ENCODE measurements around the gene MYOM3. TPM values are rescaled to one million over a fixed set of nuclear protein-coding genes. Genes with fewer than 3 reads are reported as not detected.
A peak's percentile ranks its signal among the peaks of the same experiment; 100 is the strongest.

MYOM3 gene
- total and polyA plus RNA-seq, 2 of the 13 experiments (the other 11 are each of a cell fraction or from before 2014, with no cell fraction given) = 5.8 to 15.3 TPM

DNA sequence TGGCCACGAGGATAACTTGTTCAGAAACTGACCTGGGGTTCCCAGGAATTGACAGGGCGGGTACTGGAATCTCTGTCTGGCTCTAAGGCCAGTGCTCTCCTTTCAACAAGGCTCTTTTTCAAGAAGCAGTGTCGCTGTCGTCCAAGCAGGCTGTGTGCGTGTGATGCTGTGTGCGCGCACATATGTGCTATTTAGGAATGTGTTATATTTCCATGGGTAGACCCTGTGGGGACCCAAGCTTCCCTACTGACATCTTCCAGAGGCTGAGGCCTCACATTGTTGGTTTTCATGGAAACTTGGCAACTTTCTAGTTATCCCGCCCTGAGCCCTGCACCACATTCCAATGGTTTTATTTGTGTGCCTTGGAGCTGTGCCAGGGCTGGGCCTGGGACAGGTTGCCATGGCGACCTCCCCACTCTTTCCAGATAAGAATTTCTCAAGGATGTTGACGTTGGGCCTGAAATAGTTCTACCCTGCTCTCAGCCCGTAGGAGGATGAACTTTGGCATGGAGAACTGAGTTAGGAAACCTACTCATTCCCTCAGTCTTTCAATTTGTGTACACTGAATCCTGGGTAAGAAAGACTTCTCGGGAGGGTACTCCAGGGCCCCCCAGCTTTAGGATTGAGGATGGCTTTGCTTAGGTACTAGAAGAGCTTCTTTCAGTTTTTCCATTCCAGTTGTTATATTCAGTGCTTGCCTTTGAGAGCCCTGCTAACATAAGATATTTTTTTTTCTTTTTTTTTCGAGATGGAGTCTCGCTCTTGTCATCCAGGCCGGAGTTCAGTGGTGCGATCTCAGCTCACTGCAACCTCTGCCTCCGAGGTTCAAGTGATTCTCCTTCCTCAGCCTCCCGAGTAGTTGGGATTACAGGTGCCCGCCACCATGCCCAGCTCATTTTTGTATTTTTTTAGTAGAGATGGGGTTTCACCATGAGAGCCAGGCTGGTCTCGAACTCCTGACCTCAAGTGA, 93.0 kb downstream of the MYOM3 start (continued):
- TF ChIP-seq, protein P1, sequence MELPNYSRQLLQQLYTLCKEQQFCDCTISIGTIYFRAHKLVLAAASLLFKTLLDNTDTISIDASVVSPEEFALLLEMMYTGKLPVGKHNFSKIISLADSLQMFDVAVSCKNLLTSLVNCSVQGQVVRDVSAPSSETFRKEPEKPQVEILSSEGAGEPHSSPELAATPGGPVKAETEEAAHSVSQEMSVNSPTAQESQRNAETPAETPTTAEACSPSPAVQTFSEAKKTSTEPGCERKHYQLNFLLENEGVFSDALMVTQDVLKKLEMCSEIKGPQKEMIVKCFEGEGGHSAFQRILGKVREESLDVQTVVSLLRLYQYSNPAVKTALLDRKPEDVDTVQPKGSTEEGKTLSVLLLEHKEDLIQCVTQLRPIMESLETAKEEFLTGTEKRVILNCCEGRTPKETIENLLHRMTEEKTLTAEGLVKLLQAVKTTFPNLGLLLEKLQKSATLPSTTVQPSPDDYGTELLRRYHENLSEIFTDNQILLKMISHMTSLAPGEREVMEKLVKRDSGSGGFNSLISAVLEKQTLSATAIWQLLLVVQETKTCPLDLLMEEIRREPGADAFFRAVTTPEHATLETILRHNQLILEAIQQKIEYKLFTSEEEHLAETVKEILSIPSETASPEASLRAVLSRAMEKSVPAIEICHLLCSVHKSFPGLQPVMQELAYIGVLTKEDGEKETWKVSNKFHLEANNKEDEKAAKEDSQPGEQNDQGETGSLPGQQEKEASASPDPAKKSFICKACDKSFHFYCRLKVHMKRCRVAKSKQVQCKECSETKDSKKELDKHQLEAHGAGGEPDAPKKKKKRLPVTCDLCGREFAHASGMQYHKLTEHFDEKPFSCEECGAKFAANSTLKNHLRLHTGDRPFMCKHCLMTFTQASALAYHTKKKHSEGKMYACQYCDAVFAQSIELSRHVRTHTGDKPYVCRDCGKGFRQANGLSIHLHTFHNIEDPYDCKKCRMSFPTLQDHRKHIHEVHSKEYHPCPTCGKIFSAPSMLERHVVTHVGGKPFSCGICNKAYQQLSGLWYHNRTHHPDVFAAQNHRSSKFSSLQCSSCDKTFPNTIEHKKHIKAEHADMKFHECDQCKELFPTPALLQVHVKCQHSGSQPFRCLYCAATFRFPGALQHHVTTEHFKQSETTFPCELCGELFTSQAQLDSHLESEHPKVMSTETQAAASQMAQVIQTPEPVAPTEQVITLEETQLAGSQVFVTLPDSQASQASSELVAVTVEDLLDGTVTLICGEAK (IDR thresholded peaks at IDR 0.05) = no peak
- TF ChIP-seq, protein P1 (CRISPR knock-in tag; IDR thresholded peaks at IDR 0.05) = no peak
- TF ChIP-seq HNRNPL (IDR thresholded peaks at IDR 0.05; ENCODE audit: low read depth, low read length) (no peak), ZKSCAN8 (CRISPR knock-in tag; IDR thresholded peaks at IDR 0.05; ENCODE audit: borderline replicate concordance) (peak; percentile 43; the same call in 1 of the 2 replicates), MAZ (IDR thresholded peaks at IDR 0.05; ENCODE audit: borderline replicate concordance, low read depth, low read length) (no peak), MAZ (CRISPR knock-in tag; IDR thresholded peaks at IDR 0.05; ENCODE audit: low read depth) (no peak; the same call in 1 of the 2 replicates), ZBTB3 (CRISPR knock-in tag; IDR thresholded peaks at IDR 0.05; ENCODE audit: borderline replicate concordance, low read depth) (no peak), NPAS2 (CRISPR knock-in tag; IDR thresholded peaks at IDR 0.05; ENCODE audit: borderline replicate concordance) (no peak)
- TF ChIP-seq, protein P2, sequence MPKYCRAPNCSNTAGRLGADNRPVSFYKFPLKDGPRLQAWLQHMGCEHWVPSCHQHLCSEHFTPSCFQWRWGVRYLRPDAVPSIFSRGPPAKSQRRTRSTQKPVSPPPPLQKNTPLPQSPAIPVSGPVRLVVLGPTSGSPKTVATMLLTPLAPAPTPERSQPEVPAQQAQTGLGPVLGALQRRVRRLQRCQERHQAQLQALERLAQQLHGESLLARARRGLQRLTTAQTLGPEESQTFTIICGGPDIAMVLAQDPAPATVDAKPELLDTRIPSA (CRISPR knock-in tag; IDR thresholded peaks at IDR 0.05; ENCODE audit: borderline replicate concordance) = no peak
- TF ChIP-seq, protein P3, sequence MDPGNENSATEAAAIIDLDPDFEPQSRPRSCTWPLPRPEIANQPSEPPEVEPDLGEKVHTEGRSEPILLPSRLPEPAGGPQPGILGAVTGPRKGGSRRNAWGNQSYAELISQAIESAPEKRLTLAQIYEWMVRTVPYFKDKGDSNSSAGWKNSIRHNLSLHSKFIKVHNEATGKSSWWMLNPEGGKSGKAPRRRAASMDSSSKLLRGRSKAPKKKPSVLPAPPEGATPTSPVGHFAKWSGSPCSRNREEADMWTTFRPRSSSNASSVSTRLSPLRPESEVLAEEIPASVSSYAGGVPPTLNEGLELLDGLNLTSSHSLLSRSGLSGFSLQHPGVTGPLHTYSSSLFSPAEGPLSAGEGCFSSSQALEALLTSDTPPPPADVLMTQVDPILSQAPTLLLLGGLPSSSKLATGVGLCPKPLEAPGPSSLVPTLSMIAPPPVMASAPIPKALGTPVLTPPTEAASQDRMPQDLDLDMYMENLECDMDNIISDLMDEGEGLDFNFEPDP (CRISPR knock-in tag; conservative IDR thresholded peaks at IDR 0.05) = no peak
- TF ChIP-seq, protein P4, sequence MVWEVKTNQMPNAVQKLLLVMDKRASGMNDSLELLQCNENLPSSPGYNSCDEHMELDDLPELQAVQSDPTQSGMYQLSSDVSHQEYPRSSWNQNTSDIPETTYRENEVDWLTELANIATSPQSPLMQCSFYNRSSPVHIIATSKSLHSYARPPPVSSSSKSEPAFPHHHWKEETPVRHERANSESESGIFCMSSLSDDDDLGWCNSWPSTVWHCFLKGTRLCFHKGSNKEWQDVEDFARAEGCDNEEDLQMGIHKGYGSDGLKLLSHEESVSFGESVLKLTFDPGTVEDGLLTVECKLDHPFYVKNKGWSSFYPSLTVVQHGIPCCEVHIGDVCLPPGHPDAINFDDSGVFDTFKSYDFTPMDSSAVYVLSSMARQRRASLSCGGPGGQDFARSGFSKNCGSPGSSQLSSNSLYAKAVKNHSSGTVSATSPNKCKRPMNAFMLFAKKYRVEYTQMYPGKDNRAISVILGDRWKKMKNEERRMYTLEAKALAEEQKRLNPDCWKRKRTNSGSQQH (CRISPR knock-in tag; IDR thresholded peaks at IDR 0.05; ENCODE audit: low read depth) = no peak
- TF ChIP-seq, protein P5, sequence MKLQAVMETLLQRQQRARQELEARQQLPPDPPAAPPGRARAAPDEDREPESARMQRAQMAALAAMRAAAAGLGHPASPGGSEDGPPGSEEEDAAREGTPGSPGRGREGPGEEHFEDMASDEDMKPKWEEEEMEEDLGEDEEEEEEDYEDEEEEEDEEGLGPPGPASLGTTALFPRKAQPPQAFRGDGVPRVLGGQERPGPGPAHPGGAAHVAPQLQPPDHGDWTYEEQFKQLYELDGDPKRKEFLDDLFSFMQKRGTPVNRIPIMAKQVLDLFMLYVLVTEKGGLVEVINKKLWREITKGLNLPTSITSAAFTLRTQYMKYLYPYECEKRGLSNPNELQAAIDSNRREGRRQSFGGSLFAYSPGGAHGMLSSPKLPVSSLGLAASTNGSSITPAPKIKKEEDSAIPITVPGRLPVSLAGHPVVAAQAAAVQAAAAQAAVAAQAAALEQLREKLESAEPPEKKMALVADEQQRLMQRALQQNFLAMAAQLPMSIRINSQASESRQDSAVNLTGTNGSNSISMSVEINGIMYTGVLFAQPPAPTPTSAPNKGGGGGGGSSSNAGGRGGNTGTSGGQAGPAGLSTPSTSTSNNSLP (IDR thresholded peaks at IDR 0.05; ENCODE audit: low read depth, low read length) = peak; percentile 51; the same call in 1 of the 2 replicates

Measured in HepG2 (cell line).